PC-3 (cell line): ENCODE measurements around the gene RPL32. TPM values are rescaled to one million over a fixed set of nuclear protein-coding genes. Genes with fewer than 3 reads are reported as not detected.

ENCODE experiments used
- ATAC-seq: fragments of 200-7000 bp; cut with Tn5 transposase; 2 replicates; pipeline ENCODE4 v1.9.1; 2020; ENCODE audit warnings: mild to moderate bottlenecking, moderate library complexity
- BruUV-seq: library from RNA; stranded (reverse); fragments of 400-500 nt; replicated peaks from 2 replicates; lab custom pipeline; 2021; lab: Mats Ljungman, UMichigan
- CTCF ChIA-PET: fragments of 300-600 bp; sonication (Branson Sonifier 250); formaldehyde crosslinking; loops from one replicate; lab custom pipeline; 2022; ENCODE audit warnings: antibody characterized with exemption; lab: Charles Lee
- POLR2A ChIA-PET: fragments of 300-600 bp; sonication (Branson Sonifier 250); formaldehyde crosslinking; loops from one replicate; lab custom pipeline; 2022; ENCODE audit warnings: antibody characterized with exemption; ENCODE audit not compliant: unreplicated experiment; lab: Charles Lee
- DNase-seq: peaks from one replicate; pipeline ENCODE4 v3.0.0-alpha.2; 2015
- H2AFZ ChIP-seq: fragments of 300-600 bp; sonication (generic); 2 replicates; pipeline ENCODE4 v1.6.0; 2016; ENCODE audit warnings: antibody characterized with exemption, low read length
- H3F3A ChIP-seq: fragments of 300-600 bp; sonication (generic); one replicate; pipeline ENCODE4 v1.6.0; 2017; ENCODE audit warnings: antibody characterized with exemption, low read length, control low read depth, mild to moderate bottlenecking; ENCODE audit not compliant: unreplicated experiment
- H3K27ac ChIP-seq: fragments of 300-600 bp; sonication (generic); 2 replicates; pipeline ENCODE4 v1.5.1; 2016; ENCODE audit warnings: mild to moderate bottlenecking, low read length
- H3K27me3 ChIP-seq: fragments of 300-600 bp; sonication (generic); 2 replicates; pipeline ENCODE4 v1.6.1; 2016; ENCODE audit warnings: low read length, mixed read lengths
- H3K36me3 ChIP-seq: fragments of 300-600 bp; sonication (generic); 2 replicates; pipeline ENCODE4 v1.6.1; 2016; ENCODE audit warnings: low read depth, mixed run types, low read length, mixed read lengths
- H3K4me1 ChIP-seq: fragments of 300-600 bp; sonication (generic); 2 replicates; pipeline ENCODE4 v1.5.1; 2016; ENCODE audit warnings: low read length; ENCODE audit not compliant: insufficient read depth
- H3K4me2 ChIP-seq: fragments of 300-600 bp; sonication (generic); 2 replicates; pipeline ENCODE4 v1.6.0; 2016; ENCODE audit warnings: low read length
- H3K4me3 ChIP-seq: fragments of 300-600 bp; sonication (generic); 2 replicates; pipeline ENCODE4 v1.5.1; 2016; ENCODE audit warnings: mild to moderate bottlenecking, low read length, mixed read lengths
- H3K79me2 ChIP-seq: fragments of 300-600 bp; sonication (generic); 2 replicates; pipeline ENCODE4 v1.6.1; 2017; ENCODE audit warnings: low read length, mixed read lengths
- H3K9ac ChIP-seq: fragments of 300-600 bp; sonication (generic); 2 replicates; pipeline ENCODE4 v1.6.0; 2016; ENCODE audit warnings: mild to moderate bottlenecking, low read length
- H3K9me2 ChIP-seq: fragments of 300-600 bp; sonication (generic); replicated peaks from 2 replicates; pipeline ENCODE4 v1.6.1; 2016; ENCODE audit warnings: mixed run types, low read length, mixed read lengths
- H3K9me3 ChIP-seq: fragments of 300-600 bp; sonication (generic); 2 replicates; pipeline ENCODE4 v1.6.1; 2016; ENCODE audit warnings: low read length, mixed read lengths
- H4K20me1 ChIP-seq: fragments of 300-600 bp; sonication (generic); 2 replicates; pipeline ENCODE4 v1.6.1; 2016; ENCODE audit warnings: low read length, mixed read lengths
- CTCF ChIP-seq: fragments of 300-600 bp; sonication (generic); conservative IDR thresholded peaks from 2 replicates; pipeline ENCODE4 v1.5.1; 2017; ENCODE audit warnings: antibody characterized with exemption, low read depth, mild to moderate bottlenecking, low read length
- EZH2 ChIP-seq: fragments of 300-600 bp; sonication (generic); IDR thresholded peaks from one replicate; pipeline ENCODE4 v1.6.1; 2017; ENCODE audit warnings: antibody characterized with exemption, mild to moderate bottlenecking, low read length; ENCODE audit not compliant: unreplicated experiment
- EZH2phosphoT487 ChIP-seq: fragments of 300-600 bp; sonication (generic); IDR thresholded peaks from 2 replicates; pipeline ENCODE4 v1.6.1; 2018; ENCODE audit warnings: mild to moderate bottlenecking, antibody characterized with exemption, low read length, borderline replicate concordance
- intact Hi-C: fragments of 100-400 bp; cut with micrococcal nuclease; formaldehyde crosslinking; loops from 2 replicates; pipeline ENCODE4 v1.9.0; 2023
- total RNA-seq: library from RNA; depleted of rRNA; stranded (reverse); fragments of >200 nt; gene quantifications from 2 replicates; pipeline ENCODE4 v1.2.3, GENCODE V29; 2014

The RPL32 gene
- total RNA-seq, 1 experiment from 2014 or later, result 2,663 TPM

- H3K27ac ChIP-seq, result no peak within 1 kb of the TSS
- H3K27me3 ChIP-seq, result no peaks in the 10 kb centered on the region
- H3K9ac ChIP-seq, result peak within 1 kb of the TSS; percentile 47
- H3K4me3 ChIP-seq, result peak within 1 kb of the TSS; percentile 65
- H2AFZ ChIP-seq, result peak within 1 kb of the TSS; percentile 91
- peak within 1 kb of the TSS; percentile 82 for H3K4me2 ChIP-seq
- no peaks in the 10 kb centered on the region for H3K36me3 ChIP-seq
- no peaks in the 10 kb centered on the region for H3F3A ChIP-seq
- intact Hi-C loops, result no loop called here
- no peaks in the 10 kb centered on the region for H3K9me3 ChIP-seq
- no TSS peak for BruUV-seq
- TF ChIP-seq EZH2phosphoT487, result no peak
- TF ChIP-seq CTCF, result no peak
- TF ChIP-seq EZH2, result no peak
- no peaks in the 10 kb centered on the region for H4K20me1 ChIP-seq
- DNase-seq (no peak), ATAC-seq (peak; percentile 60)
- POLR2A ChIA-PET, result interaction anchor here (0.5 to 0.6 kb wide), 2 partner anchors 242 to 645 kb away, joined by 3 to 7 read pairs; no protein-coding TSS in a partner anchor
- no peaks in the 10 kb centered on the region for H3K9me2 ChIP-seq
- H3K79me2 ChIP-seq, result no peaks in the 10 kb centered on the region
- CTCF ChIA-PET, result interaction anchor here (0.8 to 1.1 kb wide), 2 partner anchors 14 to 90 kb away, joined by 3 to 6 read pairs; no protein-coding TSS in a partner anchor
- H3K4me1 ChIP-seq, result 0 out of 2 replicates have a peak, but pooled peaks cover 6% of the 10 kb centered on the region
Observed at GRCh38 chr3:12796171-12797123, 44.9 kb downstream of the RPL32 start, which contains the start of gene CAND2. Gene CAND2 (plus strand): TSS chr3:12796680. CDS start chr3:12796721, 41 bp downstream.

- no peak overlapping the region for H3K27ac ChIP-seq
- H3K9me2 ChIP-seq, result no peaks in the 10 kb centered on the region
- ChIA-PET POLR2A (no interaction called here), CTCF (no interaction called here)
- H4K20me1 ChIP-seq, result no peaks in the 10 kb centered on the region
- TF ChIP-seq EZH2 (no peak), CTCF (no peak), EZH2phosphoT487 (no peak)
- no TSS peak for BruUV-seq
- H3K4me1 ChIP-seq, result 0 out of 2 replicates have a peak, but pooled peaks cover 6% of the 10 kb centered on the region
- no peaks in the 10 kb centered on the region for H3K27me3 ChIP-seq
- no peaks in the 10 kb centered on the region for H3K79me2 ChIP-seq
- no peak overlapping the region for H3K9ac ChIP-seq
- no peak overlapping the region for H2AFZ ChIP-seq
- no peaks in the 10 kb centered on the region for H3K36me3 ChIP-seq
- H3K4me3 ChIP-seq, result no peak overlapping the region
- no peak overlapping the region for H3K4me2 ChIP-seq
- no peaks in the 10 kb centered on the region for H3K9me3 ChIP-seq
- ATAC-seq (no peak), DNase-seq (no peak)
- H3F3A ChIP-seq, result no peaks in the 10 kb centered on the region
- intact Hi-C loops, result no loop called here
Observed at GRCh38 chr3:12793701-12794100, 47.7 kb downstream of the RPL32 start.
